SHP77 (cell line): ENCODE results near the gene LCE2B.
A peak's percentile ranks its signal among the peaks of the same experiment; 100 is the strongest.
"Not testable (repeated sequence)": the region's sequence is repeated elsewhere in the genome, so short reads cannot be mapped to it uniquely, and the experiment has no call there.

Experiments used
- DNase-seq, 2 experiments: peaks; one replicate each; lab custom pipeline; 2025; lab: John Stamatoyannopoulos, UW

The LCE2B gene

GRCh38 chr1:152685823-152686222 is at the start of gene LCE2B:
Gene LCE2B, plus strand, starts transcription at chr1:152686123. Its CDS starts 721 bp downstream, at chr1:152686844.
- not testable (repeated sequence) for DNase-seq

GRCh38 chr1:152640351-152640750 is 45.6 kb upstream of the LCE2B start:
- DNase-seq = no peak

GRCh38 chr1:152643945-152644344 is 42.0 kb upstream of the LCE2B start:
- no peak for DNase-seq

GRCh38 chr1:152645146-152645545 is 40.8 kb upstream of the LCE2B start:
- DNase-seq = no peak

GRCh38 chr1:152646656-152647055 is 39.3 kb upstream of the LCE2B start:
- no peak for DNase-seq

GRCh38 chr1:152654110-152654509 is 31.8 kb upstream of the LCE2B start:
- peak; percentile 43 to 78 for DNase-seq

GRCh38 chr1:152656459-152656858 is 29.5 kb upstream of the LCE2B start:
- no peak for DNase-seq

- DNase-seq = no peak
Measured at GRCh38 chr1:152657677-152658076, 28.2 kb upstream of the LCE2B start.

- no peak for DNase-seq
Measured at GRCh38 chr1:152658649-152659048, 27.3 kb upstream of the LCE2B start.

GRCh38 chr1:152663098-152663497 is 22.8 kb upstream of the LCE2B start, which contains the start of gene LCE2D:
Gene LCE2D, plus strand, starts transcription at chr1:152663380. Its CDS starts 726 bp downstream, at chr1:152664106.
- no peak for DNase-seq

GRCh38 chr1:152666171-152666570 is 19.8 kb upstream of the LCE2B start:
- DNase-seq = not testable (repeated sequence)

GRCh38 chr1:152667648-152668047 is 18.3 kb upstream of the LCE2B start:
- DNase-seq = no peak

GRCh38 chr1:152673016-152673415 is 12.9 kb upstream of the LCE2B start:
- DNase-seq = no peak

- DNase-seq = not testable (repeated sequence)
Measured at GRCh38 chr1:152674983-152675382, 10.9 kb upstream of the LCE2B start, which contains the start of gene LCE2C. Gene LCE2C, plus strand, starts transcription at chr1:152675279. Its CDS starts 737 bp downstream, at chr1:152676016.

GRCh38 chr1:152679459-152679858 is 6.5 kb upstream of the LCE2B start:
- DNase-seq = no peak

GRCh38 chr1:152681616-152682015 is 4.3 kb upstream of the LCE2B start:
- DNase-seq = no peak

GRCh38 chr1:152683846-152684245 is 2.1 kb upstream of the LCE2B start:
- DNase-seq = no peak

GRCh38 chr1:152697701-152698600 is 12.0 kb downstream of the LCE2B start, which contains the start of gene LCE2A:
Gene LCE2A, plus strand, starts transcription at chr1:152698345. Its CDS starts 557 bp downstream, at chr1:152698902.
- no peak for DNase-seq

GRCh38 chr1:152699746-152700145 is 13.8 kb downstream of the LCE2B start:
- no peak for DNase-seq

- no peak for DNase-seq
Measured at GRCh38 chr1:152707860-152708259, 21.9 kb downstream of the LCE2B start, which contains the start of gene LCE4A. Gene LCE4A, plus strand, starts transcription at chr1:152708160. Its CDS starts 916 bp downstream, at chr1:152709076.

- no peak for DNase-seq
Measured at GRCh38 chr1:152718238-152718637, 32.3 kb downstream of the LCE2B start.

- no peak for DNase-seq
Measured at GRCh38 chr1:152725261-152725660, 39.3 kb downstream of the LCE2B start.

- no peak for DNase-seq
Measured at GRCh38 chr1:152728986-152729385, 43.1 kb downstream of the LCE2B start.
